Measurements from ENCODE around the gene TMOD2. TPM values are rescaled to one million over a fixed set of nuclear protein-coding genes. Genes with fewer than 3 reads are reported as not detected.

Gene TMOD2
- total and polyA plus RNA-seq, 2 experiments from 2014 or later: 4.6 to 5.9 TPM

- Histone ChIP-seq H3K27me3 (replicated peaks; ENCODE audit: insufficient read depth) (no peaks in the 10 kb centered on the region), H3K9me3 (ENCODE audit: low read depth) (no peaks in the 10 kb centered on the region), H3K4me2 (ENCODE audit: unreplicated experiment) (no peak overlapping the region), H3K36me3 (ENCODE audit: low read depth) (no peaks in the 10 kb centered on the region), H3F3A (ENCODE audit: insufficient read depth) (no peaks in the 10 kb centered on the region), H3K9me2 (ENCODE audit: insufficient read depth) (no peaks in the 10 kb centered on the region), H3K4me3 (no peak overlapping the region), H4K20me1 (ENCODE audit: insufficient read depth) (no peaks in the 10 kb centered on the region), H3K27ac (no peak overlapping the region), H3K9ac (no peak overlapping the region), H3K79me2 (ENCODE audit: insufficient read depth) (no peaks in the 10 kb centered on the region), H3K4me1 (ENCODE audit: insufficient read depth) (no peaks in the 10 kb centered on the region), H2AFZ (no peak overlapping the region)
- DNase-seq: no peak
- TF ChIP-seq EZH2phosphoT487 (IDR thresholded peaks at IDR 0.05; ENCODE audit: insufficient read depth, low read depth): no peak
- no peak for TF ChIP-seq EZH2 (IDR thresholded peaks at IDR 0.05; ENCODE audit: insufficient read depth, poor library complexity, severe bottlenecking)
- 70 to 78% methylated on average over 3 of the region's 3 CpGs for WGBS, 2 experiments (ENCODE audit: low coverage in 1 of 2, low lambda C conversion rate in 2 of 2, missing lambda C conversion rate in 2 of 2)
- in situ Hi-C loops (cut with MboI): loop anchor here (5.0 kb wide), 1 partner anchor 119 kb away; no protein-coding TSS in a partner anchor
Observed at GRCh38 chr15:51770902-51771301, 19.5 kb downstream of the TMOD2 start.

GRCh38 chr15:51771773-51772172 lies 20.4 kb downstream of the TMOD2 start:
- Histone ChIP-seq H3K27me3 (replicated peaks; ENCODE audit: insufficient read depth) (no peaks in the 10 kb centered on the region), H3K4me2 (ENCODE audit: unreplicated experiment) (no peak overlapping the region), H2AFZ (no peak overlapping the region), H3K4me1 (ENCODE audit: insufficient read depth) (no peaks in the 10 kb centered on the region), H3K9me2 (ENCODE audit: insufficient read depth) (no peaks in the 10 kb centered on the region), H4K20me1 (ENCODE audit: insufficient read depth) (no peaks in the 10 kb centered on the region), H3F3A (ENCODE audit: insufficient read depth) (no peaks in the 10 kb centered on the region; the same call in 1 of the 2 replicates), H3K9me3 (ENCODE audit: low read depth) (no peaks in the 10 kb centered on the region), H3K36me3 (ENCODE audit: low read depth) (no peaks in the 10 kb centered on the region), H3K27ac (no peak overlapping the region), H3K9ac (no peak overlapping the region), H3K4me3 (no peak overlapping the region), H3K79me2 (ENCODE audit: insufficient read depth) (no peaks in the 10 kb centered on the region)
- TF ChIP-seq EZH2phosphoT487 (IDR thresholded peaks at IDR 0.05; ENCODE audit: insufficient read depth, low read depth) (no peak), EZH2 (IDR thresholded peaks at IDR 0.05; ENCODE audit: insufficient read depth, poor library complexity, severe bottlenecking) (no peak)
- WGBS, 2 experiments (ENCODE audit: low coverage in 1 of 2, low lambda C conversion rate in 2 of 2, missing lambda C conversion rate in 2 of 2): 62 to 74% methylated on average over 1 of the region's 1 CpG
- in situ Hi-C loops (cut with MboI): loop anchor here (5.0 kb wide), 1 partner anchor 119 kb away; no protein-coding TSS in a partner anchor
- DNase-seq: no peak

- Histone ChIP-seq H3K9me3 (ENCODE audit: low read depth) (no peaks in the 10 kb centered on the region), H3K9me2 (ENCODE audit: insufficient read depth) (no peaks in the 10 kb centered on the region), H3F3A (ENCODE audit: insufficient read depth) (peaks cover 3% of the 10 kb centered on the region; the same call in 1 of the 2 replicates), H4K20me1 (ENCODE audit: insufficient read depth) (no peaks in the 10 kb centered on the region), H3K27ac (no peak overlapping the region), H3K4me2 (ENCODE audit: unreplicated experiment) (no peak overlapping the region), H3K79me2 (ENCODE audit: insufficient read depth) (no peaks in the 10 kb centered on the region), H3K27me3 (replicated peaks; ENCODE audit: insufficient read depth) (no peaks in the 10 kb centered on the region), H3K36me3 (ENCODE audit: low read depth) (no peaks in the 10 kb centered on the region), H3K4me1 (ENCODE audit: insufficient read depth) (no peaks in the 10 kb centered on the region), H2AFZ (no peak overlapping the region), H3K4me3 (no peak overlapping the region), H3K9ac (no peak overlapping the region)
- WGBS, 2 experiments (ENCODE audit: low coverage in 1 of 2, low lambda C conversion rate in 2 of 2, missing lambda C conversion rate in 2 of 2): 90 to 94% methylated on average over 3 of the region's 3 CpGs
- DNase-seq: no peak
- in situ Hi-C loops (cut with MboI): loop anchor here (5.0 kb wide), 1 partner anchor 123 kb away; no protein-coding TSS in a partner anchor
- TF ChIP-seq EZH2 (IDR thresholded peaks at IDR 0.05; ENCODE audit: insufficient read depth, poor library complexity, severe bottlenecking): no peak
- TF ChIP-seq EZH2phosphoT487 (IDR thresholded peaks at IDR 0.05; ENCODE audit: insufficient read depth, low read depth): no peak
Observed at GRCh38 chr15:51774916-51775315, 23.5 kb downstream of the TMOD2 start.

- no peaks in the 10 kb centered on the region for H3K9me3 ChIP-seq (ENCODE audit: low read depth)
- no peaks in the 10 kb centered on the region for H3K27me3 ChIP-seq (replicated peaks; ENCODE audit: insufficient read depth)
- no peak overlapping the region for H3K4me2 ChIP-seq (ENCODE audit: unreplicated experiment)
- no peak overlapping the region for H3K9ac ChIP-seq
- TF ChIP-seq EZH2phosphoT487 (IDR thresholded peaks at IDR 0.05; ENCODE audit: insufficient read depth, low read depth): no peak
- TF ChIP-seq EZH2 (IDR thresholded peaks at IDR 0.05; ENCODE audit: insufficient read depth, poor library complexity, severe bottlenecking): no peak
- in situ Hi-C loops (cut with MboI): no loop called here
- DNase-seq: peak; percentile 61
- H3K9me2 ChIP-seq (ENCODE audit: insufficient read depth): no peaks in the 10 kb centered on the region
- peaks cover 3% of the 10 kb centered on the region; the same call in 1 of the 2 replicates for H3F3A ChIP-seq (ENCODE audit: insufficient read depth)
- no peak overlapping the region for H3K27ac ChIP-seq
- H3K79me2 ChIP-seq (ENCODE audit: insufficient read depth): no peaks in the 10 kb centered on the region
- no peak overlapping the region for H2AFZ ChIP-seq
- H3K4me3 ChIP-seq: no peak overlapping the region
- 55 to 56% methylated on average over 11 of the region's 11 CpGs for WGBS, 2 experiments (ENCODE audit: low coverage in 1 of 2, low lambda C conversion rate in 2 of 2, missing lambda C conversion rate in 2 of 2)
- no peaks in the 10 kb centered on the region for H4K20me1 ChIP-seq (ENCODE audit: insufficient read depth)
- H3K36me3 ChIP-seq (ENCODE audit: low read depth): no peaks in the 10 kb centered on the region
- H3K4me1 ChIP-seq (ENCODE audit: insufficient read depth): no peaks in the 10 kb centered on the region
Observed at GRCh38 chr15:51775967-51776816, 24.8 kb downstream of the TMOD2 start.
